ENCODE data around the gene PLEKHA5.
"Not testable (repeated sequence)": the region's sequence is repeated elsewhere in the genome, so short reads cannot be mapped to it uniquely, and the experiment has no call there.

PLEKHA5 gene

DNA sequence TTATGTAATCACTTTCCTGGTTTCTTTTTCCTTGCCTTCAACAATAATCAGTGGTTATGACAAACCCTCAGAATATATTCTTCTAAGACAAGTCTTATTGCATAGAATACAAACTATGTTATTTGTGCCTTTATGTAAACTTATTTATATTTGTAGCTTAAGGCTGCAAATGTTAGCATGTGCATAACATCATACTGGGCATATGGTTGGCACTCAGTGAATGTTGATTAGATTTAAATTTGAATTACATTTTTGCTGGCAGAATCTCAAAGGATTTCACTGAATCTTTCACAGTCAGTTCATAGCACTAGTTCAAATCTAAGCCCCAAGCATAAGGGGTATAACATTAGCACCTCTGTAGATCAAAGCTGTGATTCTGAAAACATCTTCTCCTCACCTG lies 196.6 kb downstream of the PLEKHA5 start:
- no peak for DNase-seq (ENCODE audit: low read depth)

- no peak for DNase-seq (ENCODE audit: low read depth)
These were observed 202.7 kb downstream of the PLEKHA5 start for GRCh38 chr12:19332196-19332595.

GRCh38 chr12:19338405-19338804 lies 208.9 kb downstream of the PLEKHA5 start:
- no peak for DNase-seq (ENCODE audit: low read depth)

- not testable (repeated sequence) for DNase-seq (ENCODE audit: low read depth)
These were observed 221.3 kb downstream of the PLEKHA5 start for GRCh38 chr12:19350850-19351249.

DNA sequence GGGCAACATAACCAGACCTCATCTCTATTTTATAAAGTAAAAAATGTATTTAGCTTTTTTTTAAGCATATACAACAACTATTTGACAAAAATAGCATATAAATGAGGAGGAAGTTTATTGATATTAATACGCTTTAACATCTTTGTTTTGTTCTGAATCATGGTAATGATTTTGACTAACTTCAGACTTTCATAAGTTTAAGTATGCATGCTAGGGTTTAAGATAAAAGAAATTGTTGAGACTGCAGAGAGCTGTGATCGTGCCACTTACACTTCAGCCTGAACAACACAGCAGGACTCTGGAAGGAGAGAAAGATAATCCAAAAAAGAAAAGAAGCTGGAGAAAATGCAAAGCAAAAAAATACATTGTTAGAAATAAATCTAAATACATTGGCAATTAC lies 221.8 kb downstream of the PLEKHA5 start:
- DNase-seq (ENCODE audit: low read depth), result no peak

GRCh38 chr12:19369691-19370148 lies 240.2 kb downstream of the PLEKHA5 start:
- DNase-seq (ENCODE audit: low read depth), result no peak

- DNase-seq (ENCODE audit: low read depth), result no peak
These were observed 244.1 kb downstream of the PLEKHA5 start for GRCh38 chr12:19373586-19373985.

- DNase-seq (ENCODE audit: low read depth), result no peak
These were observed 246.4 kb downstream of the PLEKHA5 start for GRCh38 chr12:19375888-19376287.

- no peak for DNase-seq (ENCODE audit: low read depth)
These were observed 247.2 kb downstream of the PLEKHA5 start for GRCh38 chr12:19376691-19377090.

DNA sequence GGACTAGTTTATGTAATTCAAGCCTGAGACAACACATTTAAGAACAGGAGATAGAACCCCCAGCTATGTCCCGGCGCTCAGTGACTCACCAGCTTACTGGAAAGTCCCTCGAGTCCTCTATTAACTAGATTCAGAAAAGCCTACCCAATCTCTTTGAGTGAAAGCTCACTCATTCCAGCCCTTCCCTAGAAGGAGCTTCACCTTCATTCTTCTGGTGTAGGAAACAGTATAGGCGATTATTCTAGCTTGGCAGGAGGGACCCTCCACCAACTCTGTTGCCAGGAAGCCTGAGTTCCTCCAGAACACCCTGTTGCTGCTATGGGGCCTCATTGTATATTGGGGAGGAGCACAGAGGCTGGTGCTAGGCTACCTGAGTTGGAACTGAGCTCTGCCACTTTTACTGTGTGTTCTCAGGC lies 252.6 kb downstream of the PLEKHA5 start:
- DNase-seq (ENCODE audit: low read depth), result no peak

DNA sequence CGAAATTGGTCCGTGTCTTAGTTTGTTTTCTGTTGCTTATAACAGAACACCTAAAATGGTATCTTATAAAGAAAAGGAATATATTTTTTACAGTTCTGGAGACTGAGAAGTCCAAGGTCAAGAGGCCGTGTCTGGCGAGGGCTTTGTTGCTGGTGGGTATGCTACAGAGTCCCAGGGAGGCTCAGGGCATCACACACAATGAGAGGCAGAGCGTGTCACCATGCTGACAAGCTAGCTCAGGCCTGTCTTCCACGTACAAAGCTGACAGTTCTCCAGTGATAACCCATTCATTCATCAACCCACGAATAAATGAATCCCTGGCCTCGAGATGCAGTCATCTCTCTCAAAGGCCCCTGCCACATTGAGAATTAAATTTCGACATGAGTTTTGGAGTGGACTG lies 253.0 kb downstream of the PLEKHA5 start:
- no peak for DNase-seq (ENCODE audit: low read depth)

DNA sequence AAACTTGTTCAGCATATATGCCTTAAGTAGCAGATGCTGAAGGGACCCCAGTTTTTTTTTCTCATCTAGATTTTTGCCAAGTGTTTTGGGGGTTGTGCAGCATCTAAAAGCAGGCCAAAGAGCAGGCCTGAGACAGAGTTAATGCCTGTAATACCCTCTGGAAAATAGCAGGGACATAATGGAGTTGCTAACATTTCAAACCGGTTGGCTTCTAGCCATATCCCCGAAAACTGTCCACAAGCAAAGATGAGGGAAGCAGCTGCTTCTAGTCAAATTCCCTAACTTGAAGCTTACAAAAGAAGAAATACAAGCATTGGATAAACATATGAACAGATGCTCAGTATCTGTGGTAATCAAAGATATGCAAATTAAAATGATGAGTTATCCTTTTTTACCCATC lies 257.6 kb downstream of the PLEKHA5 start:
- no peak for DNase-seq (ENCODE audit: low read depth)

DNA sequence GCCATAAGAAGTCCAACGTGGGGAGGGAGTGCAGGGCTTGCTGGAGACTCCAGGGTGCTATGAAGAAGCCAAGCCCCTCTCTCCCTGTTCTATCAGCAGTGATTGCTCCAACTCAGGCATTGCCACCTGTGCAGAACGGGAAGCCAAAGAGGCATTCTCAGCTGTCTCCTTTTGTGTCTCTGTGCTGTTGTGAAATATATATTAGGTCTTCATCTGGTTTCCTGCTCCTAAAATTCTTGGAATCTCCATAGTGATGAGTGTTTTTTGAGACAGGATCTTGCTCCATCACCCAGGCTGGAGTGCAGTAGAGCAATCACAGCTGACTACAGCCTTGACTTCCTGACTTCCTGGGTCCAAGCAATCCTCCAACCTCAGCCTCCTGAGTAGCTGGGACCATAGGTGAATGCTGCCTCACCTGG lies 258.6 kb downstream of the PLEKHA5 start:
- no peak for DNase-seq (ENCODE audit: low read depth)

DNA sequence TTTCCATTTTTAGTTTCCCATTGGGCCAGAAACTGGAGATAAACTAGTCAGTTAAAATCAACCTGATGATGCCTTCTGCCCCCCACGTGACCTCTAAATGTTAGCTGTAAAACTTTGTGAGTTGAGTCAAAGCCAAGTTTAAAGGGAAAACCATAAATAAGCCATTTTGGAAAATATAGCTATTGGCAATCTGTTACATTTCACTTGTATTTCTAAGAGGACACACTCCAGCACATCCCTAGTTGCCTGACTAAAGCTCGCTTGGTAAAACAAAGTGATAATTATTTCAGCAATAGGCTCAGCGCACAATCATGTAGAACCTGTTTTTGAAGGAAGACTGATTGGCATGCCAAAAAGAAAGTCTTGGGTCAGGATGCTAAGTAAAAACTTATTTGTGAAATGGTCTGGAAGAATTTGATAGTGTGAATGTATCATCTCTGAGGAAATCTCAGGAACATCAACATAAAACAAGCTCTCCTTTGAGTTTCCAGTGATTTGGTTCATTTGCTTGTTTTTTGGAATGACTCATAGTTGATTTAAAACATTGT lies 260.6 kb downstream of the PLEKHA5 start:
- no peak for DNase-seq (ENCODE audit: low read depth)

DNA sequence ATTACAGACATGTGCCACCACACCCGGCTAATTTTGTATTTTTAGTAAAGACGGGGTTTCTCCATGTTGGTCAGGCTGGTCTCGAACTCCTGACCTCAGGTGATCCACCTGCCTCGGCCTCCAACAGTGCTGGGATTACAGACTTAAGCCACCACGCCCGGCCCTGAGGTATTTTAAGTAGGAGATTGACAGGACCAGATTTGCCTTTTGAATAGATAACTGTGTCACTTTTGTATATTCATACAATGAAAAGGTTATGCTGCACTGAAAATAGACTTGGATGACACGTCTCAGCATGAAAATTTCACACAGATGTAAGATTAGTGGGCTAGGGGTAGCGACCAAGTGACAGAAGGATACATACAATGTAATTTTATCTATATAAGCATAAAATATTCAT lies 263.1 kb downstream of the PLEKHA5 start:
- DNase-seq (ENCODE audit: low read depth), result not testable (repeated sequence)

DNA sequence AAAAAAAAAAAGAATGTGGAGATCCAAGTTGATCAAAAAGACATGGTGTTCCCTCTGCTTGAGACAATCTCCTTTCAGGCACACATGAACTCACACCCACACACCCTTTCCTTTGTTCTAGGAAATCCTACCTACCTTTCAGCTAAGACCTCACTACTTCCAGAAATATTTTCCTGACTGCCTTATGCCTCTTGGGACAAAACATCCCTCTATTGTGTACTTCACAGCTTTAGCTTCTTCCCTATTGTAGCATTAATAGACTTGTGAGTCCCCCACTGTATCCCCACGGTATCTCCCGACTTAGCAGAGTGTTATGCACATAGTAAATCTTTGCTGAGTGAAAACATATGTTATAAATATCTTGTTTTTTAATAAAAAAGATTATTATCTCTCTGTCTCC lies 264.9 kb downstream of the PLEKHA5 start:
- DNase-seq (ENCODE audit: low read depth), result no peak

DNA sequence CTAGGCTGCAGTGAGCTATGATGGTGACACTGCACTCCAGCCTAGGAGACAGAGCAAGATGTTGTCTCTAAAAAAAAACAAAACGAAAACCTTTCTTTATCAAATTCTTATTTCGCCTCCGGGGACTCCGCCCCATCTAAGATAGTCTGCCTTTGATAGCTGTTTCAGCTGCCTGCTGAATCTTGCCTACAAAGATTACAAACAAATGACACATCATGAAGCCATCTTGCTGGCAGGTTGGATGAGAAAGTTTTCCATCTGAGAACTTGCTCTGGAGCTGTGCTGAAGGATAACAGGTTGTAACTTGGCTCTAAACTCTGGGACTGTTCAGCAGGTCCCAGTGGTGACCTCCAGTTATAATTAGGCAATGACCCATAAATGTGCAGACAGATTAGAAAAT lies 268.0 kb downstream of the PLEKHA5 start:
- no peak for DNase-seq (ENCODE audit: low read depth)

DNA sequence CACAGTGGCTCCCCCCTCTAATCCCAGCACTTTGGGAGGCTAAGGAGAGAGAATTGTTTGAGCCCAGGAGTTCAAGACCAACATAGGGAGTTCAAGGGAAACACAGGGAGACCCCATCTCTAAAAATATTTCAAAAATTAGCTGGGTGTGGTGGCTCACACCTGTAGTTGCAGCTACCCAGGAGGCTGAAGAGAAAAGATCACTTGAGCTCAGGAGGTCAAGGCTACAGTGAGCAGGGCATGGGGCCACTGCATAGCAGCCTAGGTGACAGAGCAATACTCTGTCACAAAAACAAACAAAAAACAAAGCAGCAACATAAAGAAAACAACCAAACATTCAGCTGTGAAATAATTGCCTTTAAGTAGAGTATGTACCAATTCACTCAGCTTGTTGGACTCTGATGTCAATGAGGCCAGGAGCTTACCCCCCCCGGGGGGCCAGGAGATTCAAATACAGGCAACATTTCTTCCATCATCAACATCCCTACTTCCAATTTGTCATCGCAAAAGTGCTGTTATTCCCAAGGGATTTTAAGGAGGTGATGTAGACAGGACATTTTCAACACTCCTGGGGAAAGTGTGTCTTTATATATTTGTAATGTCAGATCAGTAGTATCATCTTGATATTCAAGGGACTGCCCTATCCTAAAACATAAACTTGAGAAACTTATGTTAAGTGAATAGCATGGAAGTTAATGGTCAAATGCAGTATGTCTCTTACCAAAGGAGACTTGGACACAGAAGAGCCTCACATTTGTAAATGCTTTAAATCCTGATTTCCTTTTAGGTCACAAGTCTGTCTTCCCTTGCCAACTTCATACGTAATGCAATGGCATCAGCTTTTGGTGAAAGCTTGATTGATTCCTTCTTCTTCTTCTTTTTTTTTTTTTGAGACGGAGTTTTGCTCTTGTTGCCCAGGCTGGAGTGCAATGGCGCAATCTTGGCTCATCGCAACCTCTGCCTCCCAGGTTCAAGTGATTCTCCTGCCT lies 269.1 kb downstream of the PLEKHA5 start:
- DNase-seq (ENCODE audit: low read depth), result no peak

GRCh38 chr12:19400649-19401285 lies 271.2 kb downstream of the PLEKHA5 start:
- not testable (repeated sequence) for DNase-seq (ENCODE audit: low read depth)

DNA sequence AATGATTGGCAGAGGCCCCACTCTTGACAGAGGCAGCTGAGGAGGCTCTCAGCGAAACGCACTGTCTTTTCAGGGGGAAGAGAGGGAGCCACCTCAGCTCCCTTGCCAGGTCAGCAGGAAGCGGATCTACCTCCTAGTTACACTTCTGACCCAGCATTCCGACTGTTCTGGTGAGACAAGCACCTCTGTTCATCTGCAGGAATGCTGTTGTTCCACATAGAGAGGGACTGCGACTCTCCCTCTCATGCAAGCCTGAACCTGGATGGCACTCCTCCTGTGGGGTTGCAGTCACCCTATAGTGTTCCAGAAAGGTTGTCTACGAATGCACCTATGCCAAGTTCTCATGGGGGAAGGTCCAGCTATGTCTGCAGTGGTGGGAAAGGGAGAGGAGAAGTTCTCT lies 272.7 kb downstream of the PLEKHA5 start:
- no peak for DNase-seq (ENCODE audit: low read depth)

GRCh38 chr12:19402743-19403431 lies 273.4 kb downstream of the PLEKHA5 start:
- DNase-seq (ENCODE audit: low read depth), result no peak

GRCh38 chr12:19404242-19404880 lies 274.8 kb downstream of the PLEKHA5 start:
- DNase-seq (ENCODE audit: low read depth), result no peak

Data from T-helper 22 cell (primary cell).